Dendritic cell treated with granulocyte-macrophage colony-stimulating factor and Interleukin-4, amounts not matched to agents 40 ng/mL and 50 ng/mL, for 4 days (primary cell): Measurements from ENCODE around the gene LYRM4.

Experiments used
- H3K27ac Mint-ChIP-seq: one replicate; pipeline ENCODE4 v1.8.0; 2022; ENCODE audit warnings: mild to moderate bottlenecking, mixed read lengths
- H3K27me3 Mint-ChIP-seq: one replicate; pipeline ENCODE4 v1.8.0; 2022; ENCODE audit warnings: mild to moderate bottlenecking, mixed read lengths
- H3K36me3 Mint-ChIP-seq: one replicate; pipeline ENCODE4 v1.8.0; 2022; ENCODE audit warnings: low read depth, mixed read lengths
- H3K4me1 Mint-ChIP-seq: one replicate; pipeline ENCODE4 v1.8.0; 2022; ENCODE audit warnings: low read depth, mixed read lengths
- H3K4me3 Mint-ChIP-seq: one replicate; pipeline ENCODE4 v1.8.0; 2022; ENCODE audit warnings: mild to moderate bottlenecking, moderate library complexity, mixed read lengths
- H3K9me3 Mint-ChIP-seq: one replicate; pipeline ENCODE4 v1.8.0; 2022; ENCODE audit warnings: mixed read lengths
- intact Hi-C: fragments of 100-400 bp; cut with micrococcal nuclease; formaldehyde crosslinking; loops from one replicate; pipeline ENCODE4 v1.15.0; 2022

LYRM4 gene

DNA sequence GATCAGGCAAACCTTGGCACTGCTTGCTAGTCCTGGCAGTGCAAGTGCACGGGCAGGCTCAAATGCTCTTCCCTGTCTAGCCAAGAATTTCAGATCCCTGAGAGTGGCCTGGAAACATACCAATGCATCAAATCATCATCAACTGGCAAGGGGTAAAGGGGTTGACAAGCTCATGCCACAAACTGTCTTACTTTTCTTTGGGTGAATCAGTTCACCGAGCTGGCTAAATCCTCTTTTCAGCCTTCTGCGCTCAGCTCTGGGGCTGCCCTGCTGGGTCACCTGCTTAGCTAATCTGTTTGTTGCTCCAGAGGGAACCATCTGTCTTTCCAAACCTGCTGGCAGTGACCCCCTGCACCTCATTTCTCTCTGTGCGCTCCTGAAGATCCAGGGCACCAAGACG is 59.5 kb downstream of the LYRM4 start:
- Mint-ChIP-seq H3K4me1 (peaks cover 22% of the 10 kb centered on the region), H3K36me3 (no peaks in the 10 kb centered on the region), H3K9me3 (no peaks in the 10 kb centered on the region), H3K4me3 (no peak overlapping the region), H3K27me3 (no peaks in the 10 kb centered on the region), H3K27ac (no peak overlapping the region)
- intact Hi-C loops: no loop called here

DNA sequence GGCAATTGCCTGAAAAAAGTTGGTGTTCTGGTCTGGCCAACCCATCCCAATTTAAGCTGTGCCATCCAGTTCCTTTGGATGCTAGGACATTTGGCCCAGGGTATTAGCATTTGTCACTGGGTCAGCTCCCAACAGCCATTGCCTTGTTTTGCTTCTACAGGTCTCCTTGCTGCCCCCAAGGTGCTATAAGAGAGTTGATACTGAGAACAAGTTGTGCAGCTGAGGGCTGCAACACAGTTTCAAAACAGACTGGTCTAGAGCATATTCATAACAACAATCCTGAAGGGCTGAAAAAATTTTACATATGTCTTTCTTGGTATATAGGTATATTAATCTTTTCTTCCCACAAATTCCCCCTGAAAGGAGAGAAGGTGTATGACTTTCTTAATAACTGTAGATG is 61.0 kb downstream of the LYRM4 start:
- H3K27me3 Mint-ChIP-seq: no peaks in the 10 kb centered on the region
- H3K4me3 Mint-ChIP-seq: no peak overlapping the region
- no peaks in the 10 kb centered on the region for H3K9me3 Mint-ChIP-seq
- intact Hi-C loops: no loop called here
- no peak overlapping the region for H3K27ac Mint-ChIP-seq
- no peaks in the 10 kb centered on the region for H3K36me3 Mint-ChIP-seq
- peaks cover 6% of the 10 kb centered on the region for H3K4me1 Mint-ChIP-seq

DNA sequence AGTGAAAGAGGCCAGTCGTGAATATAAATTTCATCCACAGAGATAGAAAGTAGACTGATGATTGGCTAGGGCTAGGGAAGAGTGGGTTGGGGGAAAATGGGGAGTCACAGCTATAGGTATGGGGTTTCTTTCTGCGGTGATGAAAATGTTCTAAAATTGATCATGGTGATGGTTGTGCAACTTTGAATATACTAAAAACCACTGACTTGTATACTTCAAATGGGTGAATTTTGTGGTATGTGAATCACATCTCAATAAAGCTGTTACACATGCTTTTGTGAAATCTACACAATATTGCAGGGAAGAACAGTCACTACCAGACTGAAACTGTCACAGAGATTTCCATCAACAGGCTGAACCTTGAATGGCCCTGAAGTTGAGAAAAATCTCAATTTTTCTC is 61.5 kb downstream of the LYRM4 start:
- H3K36me3 Mint-ChIP-seq: no peaks in the 10 kb centered on the region
- no peaks in the 10 kb centered on the region for H3K27me3 Mint-ChIP-seq
- no peak overlapping the region for H3K4me3 Mint-ChIP-seq
- intact Hi-C loops: no loop called here
- peaks cover 2% of the 10 kb centered on the region for H3K4me1 Mint-ChIP-seq
- H3K9me3 Mint-ChIP-seq: no peaks in the 10 kb centered on the region
- no peak overlapping the region for H3K27ac Mint-ChIP-seq

DNA sequence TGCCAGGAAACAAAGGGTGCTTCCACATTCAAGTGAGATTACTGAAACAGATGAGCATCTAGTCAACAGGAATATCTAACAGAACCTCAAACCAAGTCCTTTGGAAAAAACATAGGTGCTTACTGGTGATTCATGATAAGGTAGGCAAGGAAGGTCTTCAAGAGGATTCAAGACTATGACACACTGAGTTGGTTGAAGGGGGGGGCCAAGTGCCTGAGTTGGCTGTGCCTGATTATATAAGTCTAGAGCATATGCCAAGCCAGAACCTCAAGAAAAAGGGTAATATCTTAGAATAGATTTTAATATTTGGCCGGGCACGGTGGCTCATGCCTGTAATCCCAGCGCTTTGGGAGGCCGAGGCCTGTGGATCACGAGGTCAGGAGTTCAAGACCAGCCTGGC is 63.7 kb downstream of the LYRM4 start:
- intact Hi-C loops: no loop called here
- H3K4me3 Mint-ChIP-seq: no peak overlapping the region
- no peaks in the 10 kb centered on the region for H3K36me3 Mint-ChIP-seq
- H3K27ac Mint-ChIP-seq: no peak overlapping the region
- H3K9me3 Mint-ChIP-seq: no peaks in the 10 kb centered on the region
- no peaks in the 10 kb centered on the region for H3K4me1 Mint-ChIP-seq
- no peaks in the 10 kb centered on the region for H3K27me3 Mint-ChIP-seq

DNA sequence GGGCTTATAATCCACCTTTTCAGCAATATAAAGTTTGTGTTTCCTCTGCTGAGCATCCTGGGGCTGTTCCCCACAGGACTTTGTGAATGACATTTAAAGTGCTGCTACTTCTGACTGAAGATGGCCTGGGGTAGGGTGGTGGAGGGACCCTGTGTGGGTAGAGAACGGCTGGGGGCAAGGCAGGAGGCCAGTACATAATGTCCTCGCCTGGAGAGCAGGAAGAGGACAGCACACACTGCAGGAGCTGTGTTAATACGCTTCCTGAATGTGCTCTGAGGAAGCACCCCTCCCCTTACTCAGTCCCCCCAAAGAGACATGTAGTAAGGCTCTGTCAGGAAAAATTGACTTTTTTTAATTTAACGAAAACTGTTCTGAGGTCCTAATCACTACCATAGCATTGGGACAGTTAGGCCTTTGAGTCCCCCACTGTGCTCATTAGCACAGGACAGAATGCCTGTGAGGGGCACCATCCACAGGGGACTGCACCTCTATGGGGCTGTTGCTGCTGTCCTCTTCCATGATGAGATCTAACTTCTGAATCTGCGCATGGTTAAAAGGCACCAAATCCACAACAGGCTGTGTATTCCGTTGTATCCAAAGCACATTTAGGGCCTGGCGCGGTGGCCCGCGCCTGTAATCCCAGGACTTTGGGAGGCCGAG is 68.5 kb downstream of the LYRM4 start:
- H3K27me3 Mint-ChIP-seq: no peaks in the 10 kb centered on the region
- H3K4me1 Mint-ChIP-seq: no peaks in the 10 kb centered on the region
- intact Hi-C loops: no loop called here
- no peak overlapping the region for H3K27ac Mint-ChIP-seq
- H3K36me3 Mint-ChIP-seq: no peaks in the 10 kb centered on the region
- no peak overlapping the region for H3K4me3 Mint-ChIP-seq
- H3K9me3 Mint-ChIP-seq: no peaks in the 10 kb centered on the region

DNA sequence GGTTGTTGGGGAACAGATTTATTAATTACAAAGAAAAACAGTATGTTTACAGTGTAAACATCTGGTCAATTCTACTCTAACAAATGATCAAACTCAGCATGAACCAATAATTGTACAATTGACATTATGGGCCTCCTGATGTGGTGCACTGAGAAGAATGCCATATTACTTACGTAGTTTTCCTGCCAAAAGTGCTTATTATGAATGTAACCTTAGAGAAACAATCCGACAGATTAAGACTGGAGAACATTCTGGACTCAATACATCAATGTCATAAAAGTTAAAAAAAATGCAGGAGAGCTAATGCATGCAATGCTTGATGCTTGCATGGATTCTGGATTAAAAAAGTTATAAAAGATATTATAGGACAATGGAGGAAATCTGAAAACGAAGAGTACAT is 69.0 kb downstream of the LYRM4 start:
- H3K36me3 Mint-ChIP-seq: no peaks in the 10 kb centered on the region
- no peak overlapping the region for H3K4me3 Mint-ChIP-seq
- no peaks in the 10 kb centered on the region for H3K27me3 Mint-ChIP-seq
- intact Hi-C loops: no loop called here
- no peaks in the 10 kb centered on the region for H3K9me3 Mint-ChIP-seq
- H3K27ac Mint-ChIP-seq: no peak overlapping the region
- no peaks in the 10 kb centered on the region for H3K4me1 Mint-ChIP-seq

DNA sequence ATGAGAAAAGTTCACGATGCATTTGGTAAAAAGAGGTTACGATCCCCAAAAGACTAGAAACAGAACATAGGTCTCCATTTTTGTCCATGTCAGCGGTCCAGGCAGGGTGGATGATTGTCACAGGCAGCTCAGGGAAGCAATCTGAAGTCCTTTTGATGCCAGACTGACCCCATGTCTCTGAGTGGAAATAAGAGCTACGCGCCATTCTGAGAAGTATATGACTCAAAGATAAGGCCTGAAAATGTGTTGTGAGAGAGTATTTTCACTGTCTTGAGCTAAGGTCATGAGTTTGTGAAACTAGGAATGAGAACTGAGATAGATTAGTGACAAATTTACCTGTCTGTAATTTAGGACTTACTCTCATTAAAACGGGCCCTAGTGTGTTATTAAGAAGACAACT is 69.5 kb downstream of the LYRM4 start:
- Mint-ChIP-seq H3K4me1 (no peaks in the 10 kb centered on the region), H3K27ac (no peak overlapping the region), H3K27me3 (no peaks in the 10 kb centered on the region), H3K4me3 (no peak overlapping the region), H3K9me3 (no peaks in the 10 kb centered on the region), H3K36me3 (peaks cover 1% of the 10 kb centered on the region)
- intact Hi-C loops: no loop called here

DNA sequence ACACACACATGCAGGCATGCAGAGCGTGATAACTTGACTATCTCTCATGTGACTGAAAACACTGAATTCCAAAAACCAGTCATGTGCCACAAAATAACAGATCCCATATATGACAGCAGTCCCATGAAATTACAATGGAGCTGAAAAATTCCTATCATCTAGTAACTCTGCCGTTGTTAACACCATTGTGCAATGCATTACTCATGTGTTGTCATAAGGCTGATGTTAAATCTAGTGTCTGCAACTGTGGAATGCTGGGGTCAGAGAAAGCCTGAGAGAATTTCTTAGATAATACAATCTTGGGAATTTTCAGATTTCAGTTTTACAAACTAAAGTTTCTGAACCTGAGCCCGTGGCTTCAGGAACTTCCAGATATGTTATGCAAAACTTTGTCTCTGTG is 70.2 kb downstream of the LYRM4 start:
- Mint-ChIP-seq H3K9me3 (no peaks in the 10 kb centered on the region), H3K4me1 (no peaks in the 10 kb centered on the region), H3K27me3 (no peaks in the 10 kb centered on the region), H3K4me3 (no peak overlapping the region), H3K36me3 (peaks cover 8% of the 10 kb centered on the region), H3K27ac (no peak overlapping the region)
- intact Hi-C loops: no loop called here

DNA sequence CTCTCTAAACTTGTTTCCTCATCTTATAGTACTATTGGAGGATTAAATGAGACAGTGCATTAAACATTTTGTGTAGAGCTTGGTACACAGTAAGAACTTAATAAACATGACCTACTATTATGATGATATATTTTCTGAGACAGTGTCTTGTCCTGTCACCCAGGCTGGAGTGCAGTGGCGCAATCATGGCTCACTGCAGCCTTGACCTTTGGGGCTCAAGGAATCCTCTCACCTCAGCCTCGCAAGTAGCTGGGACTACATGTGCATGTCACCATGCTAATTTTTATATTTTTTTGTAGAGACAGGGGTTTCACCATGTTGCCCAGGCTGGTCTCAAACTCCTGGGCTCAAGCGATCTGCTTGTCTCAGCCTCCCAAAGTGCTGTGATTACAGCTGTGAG is 72.1 kb downstream of the LYRM4 start:
- Mint-ChIP-seq H3K27me3 (no peaks in the 10 kb centered on the region), H3K27ac (no peak overlapping the region), H3K9me3 (no peaks in the 10 kb centered on the region), H3K36me3 (peaks cover 10% of the 10 kb centered on the region), H3K4me1 (no peaks in the 10 kb centered on the region), H3K4me3 (no peak overlapping the region)
- intact Hi-C loops: no loop called here

DNA sequence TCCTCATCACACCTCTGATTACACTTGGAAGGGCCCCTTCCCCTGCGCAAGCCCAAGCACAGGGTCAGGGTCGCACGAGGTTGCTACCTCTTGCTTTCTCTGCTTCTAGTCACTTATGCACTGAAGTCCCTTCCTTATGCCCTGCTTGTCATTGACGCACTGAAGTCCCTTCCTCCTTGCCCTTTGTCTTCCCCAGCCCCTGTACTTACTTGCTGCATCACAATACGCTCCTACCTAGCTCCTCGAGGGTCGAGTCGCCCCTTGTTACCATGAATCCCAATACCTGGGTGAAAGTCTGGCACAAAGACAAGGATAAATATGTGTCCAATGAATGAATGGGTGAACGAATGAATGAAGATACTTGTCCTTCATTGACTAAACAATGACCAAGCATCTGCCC is 75.9 kb downstream of the LYRM4 start:
- H3K4me1 Mint-ChIP-seq: peaks cover 16% of the 10 kb centered on the region
- H3K9me3 Mint-ChIP-seq: no peaks in the 10 kb centered on the region
- H3K36me3 Mint-ChIP-seq: peaks cover 10% of the 10 kb centered on the region
- no peak overlapping the region for H3K27ac Mint-ChIP-seq
- no peaks in the 10 kb centered on the region for H3K27me3 Mint-ChIP-seq
- H3K4me3 Mint-ChIP-seq: no peak overlapping the region
- intact Hi-C loops: no loop called here

DNA sequence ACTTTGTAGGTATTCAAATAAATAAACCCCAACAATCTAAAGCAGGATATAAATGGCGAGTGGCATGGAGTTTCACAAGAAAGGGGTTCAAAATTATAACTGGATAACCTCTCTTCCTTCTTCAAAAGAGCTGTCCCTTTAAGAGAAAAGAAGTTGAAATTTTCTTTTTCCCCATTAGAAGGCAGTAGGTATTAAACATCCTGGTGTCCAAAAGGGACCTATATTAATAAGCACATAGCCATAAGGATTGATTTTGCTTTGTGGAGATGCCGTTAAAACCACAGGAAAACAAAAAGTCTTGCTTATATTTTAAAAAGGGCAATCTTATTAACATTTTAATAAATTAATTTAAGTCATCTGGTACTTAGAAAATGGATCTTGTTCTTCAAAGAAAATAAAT is 76.5 kb downstream of the LYRM4 start:
- no peak overlapping the region for H3K27ac Mint-ChIP-seq
- no peak overlapping the region for H3K4me3 Mint-ChIP-seq
- no peaks in the 10 kb centered on the region for H3K9me3 Mint-ChIP-seq
- intact Hi-C loops: no loop called here
- peaks cover 18% of the 10 kb centered on the region for H3K4me1 Mint-ChIP-seq
- H3K36me3 Mint-ChIP-seq: peaks cover 10% of the 10 kb centered on the region
- no peaks in the 10 kb centered on the region for H3K27me3 Mint-ChIP-seq

DNA sequence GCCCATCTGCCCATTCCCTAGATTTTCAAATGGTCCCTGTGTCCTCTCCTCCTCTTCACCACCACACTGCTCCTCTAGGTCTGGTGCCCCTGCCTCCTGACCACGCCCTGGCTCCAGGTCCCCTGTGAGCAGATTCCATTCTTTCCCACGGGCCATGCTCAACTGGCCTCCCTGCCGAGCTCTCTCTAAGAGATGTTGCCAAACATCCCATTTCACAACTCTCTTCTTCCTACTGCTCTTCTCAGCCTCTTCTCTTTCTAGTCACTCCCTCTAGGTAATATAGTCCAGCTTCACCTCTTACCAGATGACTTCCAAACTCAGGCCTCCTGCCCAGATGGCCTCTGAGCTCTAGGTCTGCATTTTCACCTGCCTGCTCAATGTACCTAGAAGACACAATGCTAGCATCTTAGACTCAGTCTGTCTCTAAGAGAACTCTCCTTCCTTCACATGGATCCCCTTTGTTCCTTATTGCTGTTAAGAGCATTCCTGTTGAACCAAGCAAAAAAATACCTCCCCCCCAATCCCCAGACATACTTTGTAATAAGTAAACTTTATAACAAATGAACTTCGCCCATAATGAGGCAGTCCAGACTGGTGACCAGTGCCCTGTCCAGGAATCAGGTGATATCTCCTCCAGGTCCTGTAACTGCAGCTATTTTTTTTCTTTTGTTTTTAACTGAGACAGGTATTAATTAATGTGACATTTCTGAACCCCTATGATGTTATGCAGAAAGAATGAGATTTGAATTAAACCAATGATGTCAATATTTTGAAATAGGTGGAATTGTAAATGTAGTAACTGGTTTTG is 79.0 kb downstream of the LYRM4 start:
- no peak overlapping the region for H3K27ac Mint-ChIP-seq
- peaks cover 10% of the 10 kb centered on the region for H3K36me3 Mint-ChIP-seq
- intact Hi-C loops: no loop called here

DNA sequence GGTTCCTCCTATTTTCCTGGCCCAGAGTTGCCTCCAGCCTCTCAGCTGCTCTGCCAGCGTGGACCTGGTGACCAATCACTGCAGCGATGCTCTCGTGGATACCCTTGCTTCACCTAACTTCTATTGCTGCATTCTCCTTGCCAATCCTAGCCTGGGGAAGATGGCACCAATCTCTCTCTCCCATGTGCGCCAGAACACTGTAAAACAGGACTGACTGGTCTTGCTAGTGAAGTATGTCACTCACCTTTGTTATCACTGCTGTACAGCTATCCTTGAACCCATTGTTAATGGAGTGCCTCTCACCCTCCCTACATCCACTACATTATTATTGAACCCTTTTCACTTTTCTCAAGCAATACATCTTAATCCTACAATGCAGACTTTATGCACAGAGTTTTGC is 80.1 kb downstream of the LYRM4 start:
- H3K27ac Mint-ChIP-seq: no peak overlapping the region
- no peaks in the 10 kb centered on the region for H3K27me3 Mint-ChIP-seq
- H3K36me3 Mint-ChIP-seq: peaks cover 3% of the 10 kb centered on the region
- H3K9me3 Mint-ChIP-seq: no peaks in the 10 kb centered on the region
- intact Hi-C loops: no loop called here
- peaks cover 25% of the 10 kb centered on the region for H3K4me1 Mint-ChIP-seq
- H3K4me3 Mint-ChIP-seq: no peak overlapping the region

More for the DNA sequence above, 79.0 kb downstream of the LYRM4 start:
- no peaks in the 10 kb centered on the region for H3K27me3 Mint-ChIP-seq
- no peak overlapping the region for H3K4me3 Mint-ChIP-seq
- H3K9me3 Mint-ChIP-seq: no peaks in the 10 kb centered on the region
- H3K4me1 Mint-ChIP-seq: peaks cover 21% of the 10 kb centered on the region

DNA sequence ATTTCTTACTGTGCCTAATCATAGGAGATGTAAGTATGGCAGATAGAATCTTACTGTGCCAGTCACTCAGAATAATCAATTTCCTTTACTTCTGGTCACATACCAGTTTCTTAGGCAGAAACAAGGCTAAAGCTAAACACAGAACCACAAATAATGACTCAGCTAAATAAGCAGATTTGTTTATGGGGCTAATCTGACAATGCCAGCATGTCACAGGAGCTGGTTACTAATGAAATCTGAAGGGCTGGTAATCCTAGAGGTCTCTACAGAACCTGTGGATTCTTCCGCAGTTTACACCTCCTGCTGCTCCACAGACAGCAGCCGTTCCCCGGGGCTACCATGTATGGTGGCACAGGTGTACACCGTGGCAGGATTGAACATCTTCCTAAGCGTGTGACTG is 80.8 kb downstream of the LYRM4 start:
- Mint-ChIP-seq H3K4me1 (peaks cover 31% of the 10 kb centered on the region), H3K9me3 (no peaks in the 10 kb centered on the region), H3K4me3 (no peak overlapping the region), H3K27ac (no peak overlapping the region), H3K27me3 (no peaks in the 10 kb centered on the region), H3K36me3 (no peaks in the 10 kb centered on the region)
- intact Hi-C loops: no loop called here

DNA sequence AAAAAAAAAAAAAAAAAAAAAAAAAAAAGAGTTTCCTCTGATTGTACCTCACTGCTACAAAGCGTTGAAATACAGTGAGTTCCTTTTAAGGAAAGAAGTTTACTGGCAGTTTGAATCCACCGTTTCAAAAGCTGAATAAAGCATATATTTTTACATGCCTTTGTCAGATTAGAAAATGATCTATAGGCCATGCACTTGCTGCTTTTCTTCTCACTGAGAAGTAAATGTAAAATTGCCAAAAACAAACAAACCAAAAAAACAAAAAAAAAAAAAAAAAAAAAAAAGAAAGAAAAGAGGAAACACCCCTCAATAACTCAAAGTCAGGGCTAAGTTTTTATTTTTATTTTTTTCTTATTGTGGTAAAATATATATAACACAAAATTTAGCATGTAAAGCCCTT is 81.9 kb downstream of the LYRM4 start:
- peaks cover 37% of the 10 kb centered on the region for H3K4me1 Mint-ChIP-seq

More for the DNA sequence above, 81.9 kb downstream of the LYRM4 start:
- Mint-ChIP-seq H3K27ac (no peak overlapping the region), H3K4me3 (no peak overlapping the region), H3K36me3 (no peaks in the 10 kb centered on the region), H3K27me3 (no peaks in the 10 kb centered on the region), H3K9me3 (no peaks in the 10 kb centered on the region)
- intact Hi-C loops: no loop called here
